GM12874 (cell line): Measurements from ENCODE around the gene TMEM87B.

Experiments
- CTCF ChIP-seq: IDR thresholded peaks from 2 replicates; pipeline ENCODE4 v1.5.1; 2011; ENCODE audit warnings: low read depth, mild to moderate bottlenecking, control low read depth, low read length, moderate library complexity; ENCODE audit not compliant: insufficient read depth

TMEM87B gene

GRCh38 chr2:112081262-112081661, 26.2 kb downstream of the TMEM87B start:
- no peak for TF ChIP-seq CTCF

- no peak for TF ChIP-seq CTCF
Observed at GRCh38 chr2:112084689-112085374, 29.8 kb downstream of the TMEM87B start.

- TF ChIP-seq CTCF: no peak
Observed at GRCh38 chr2:112085375-112085730, 30.3 kb downstream of the TMEM87B start.

- TF ChIP-seq CTCF: no peak
Observed at GRCh38 chr2:112085916-112086669, 31.0 kb downstream of the TMEM87B start.

GRCh38 chr2:112087346-112088020, 32.4 kb downstream of the TMEM87B start:
- TF ChIP-seq CTCF: no peak

- no peak for TF ChIP-seq CTCF
Observed at GRCh38 chr2:112089375-112089774, 34.3 kb downstream of the TMEM87B start.

- TF ChIP-seq CTCF: no peak
Observed at GRCh38 chr2:112092286-112093041, 37.4 kb downstream of the TMEM87B start.
